Measurements from ENCODE around the gene SETD3.

GRCh38 chr14:99466758-99467157 lies 13.9 kb downstream of the SETD3 start:
- no peak for TF ChIP-seq TAF1 (IDR thresholded peaks at IDR 0.05; ENCODE audit: low read depth, low read length)
- no peak for TF ChIP-seq POLR2A (IDR thresholded peaks at IDR 0.05; ENCODE audit: low read depth, low read length)
- no peak for TF ChIP-seq POLR2AphosphoS5 (IDR thresholded peaks at IDR 0.05; ENCODE audit: low read depth, low read length)
- TF ChIP-seq POU2F2 (IDR thresholded peaks at IDR 0.05; ENCODE audit: low read depth, low read length): no peak
- TF ChIP-seq PAX5 (IDR thresholded peaks at IDR 0.05; ENCODE audit: insufficient read depth, low read length, severe bottlenecking): no peak
- no peak for TF ChIP-seq SPI1 (IDR thresholded peaks at IDR 0.05; ENCODE audit: low read depth, low read length)
